NCI-H2107 (cell line): Measurements from ENCODE around the gene SZT2.

Experiments used
- DNase-seq: peaks from one replicate; lab custom pipeline; 2025; lab: John Stamatoyannopoulos, UW

The SZT2 gene

GRCh38 chr1:43441894-43442637 lies 52.4 kb downstream of the SZT2 start:
- DNase-seq: no peak

GRCh38 chr1:43442756-43443155 lies 53.1 kb downstream of the SZT2 start:
- no peak for DNase-seq

- DNase-seq: no peak
Measured at GRCh38 chr1:43443197-43443946, 53.7 kb downstream of the SZT2 start.

GRCh38 chr1:43444151-43444828 lies 54.6 kb downstream of the SZT2 start:
- no peak for DNase-seq

- DNase-seq: no peak
Measured at GRCh38 chr1:43444836-43445235, 55.1 kb downstream of the SZT2 start.

- DNase-seq: no peak
Measured at GRCh38 chr1:43445606-43446387, 56.1 kb downstream of the SZT2 start.

GRCh38 chr1:43446388-43446740 lies 56.7 kb downstream of the SZT2 start:
- DNase-seq: no peak

GRCh38 chr1:43446881-43447835 lies 57.5 kb downstream of the SZT2 start:
- no peak for DNase-seq

- no peak for DNase-seq
Measured at GRCh38 chr1:43447891-43448708, 58.4 kb downstream of the SZT2 start.

- no peak for DNase-seq
Measured at GRCh38 chr1:43448955-43449707, 59.4 kb downstream of the SZT2 start.

GRCh38 chr1:43449708-43450069 lies 60.0 kb downstream of the SZT2 start:
- no peak for DNase-seq

- DNase-seq: no peak
Measured at GRCh38 chr1:43450251-43450941, 60.7 kb downstream of the SZT2 start.

- no peak for DNase-seq
Measured at GRCh38 chr1:43451157-43451591, 61.5 kb downstream of the SZT2 start.

- DNase-seq: no peak
Measured at GRCh38 chr1:43451701-43452532, 62.2 kb downstream of the SZT2 start.

- peak; percentile 39 for DNase-seq
Measured at GRCh38 chr1:43452789-43453441, 63.2 kb downstream of the SZT2 start.

- DNase-seq: peak; percentile 89
Measured at GRCh38 chr1:43453442-43454269, 64.0 kb downstream of the SZT2 start, which contains the start of gene HYI. Gene HYI (minus strand): TSS chr1:43453931. CDS start chr1:43453793, 138 bp downstream.
